Calu3 (cell line): ENCODE data around the gene PCSK7. TPM values are rescaled to one million over a fixed set of nuclear protein-coding genes. Genes with fewer than 3 reads are reported as not detected.

ENCODE experiments used
- BruUV-seq: library from RNA; stranded (reverse); fragments of 400-500 nt; replicated peaks from 2 replicates; lab custom pipeline; 2021; lab: Mats Ljungman, UMichigan
- CTCF ChIA-PET: fragments of 300-600 bp; sonication (Branson Sonifier 250); formaldehyde crosslinking; loops from one replicate; lab custom pipeline; 2022; ENCODE audit warnings: antibody characterized with exemption; lab: Charles Lee
- DNase-seq: peaks from one replicate; pipeline ENCODE4 v3.0.0; 2022
- H3K27ac Mint-ChIP-seq: one replicate; pipeline ENCODE4 v1.8.0; 2022; ENCODE audit warnings: mixed read lengths; ENCODE audit not compliant: unreplicated experiment
- H3K27me3 Mint-ChIP-seq: one replicate; pipeline ENCODE4 v1.8.0; 2022; ENCODE audit warnings: mixed read lengths; ENCODE audit not compliant: unreplicated experiment
- H3K36me3 Mint-ChIP-seq: one replicate; pipeline ENCODE4 v1.8.0; 2022; ENCODE audit warnings: mild to moderate bottlenecking, moderate library complexity, mixed read lengths; ENCODE audit not compliant: insufficient read depth, unreplicated experiment
- H3K4me1 Mint-ChIP-seq: one replicate; pipeline ENCODE4 v1.8.0; 2022; ENCODE audit warnings: mild to moderate bottlenecking, low read depth, mixed read lengths; ENCODE audit not compliant: unreplicated experiment
- H3K4me3 Mint-ChIP-seq: one replicate; pipeline ENCODE4 v1.8.0; 2022; ENCODE audit warnings: mild to moderate bottlenecking, low read depth, moderate library complexity, mixed read lengths; ENCODE audit not compliant: unreplicated experiment
- H3K9me3 Mint-ChIP-seq: one replicate; pipeline ENCODE4 v1.8.0; 2022; ENCODE audit warnings: low read depth, mixed read lengths; ENCODE audit not compliant: unreplicated experiment
- CTCF ChIP-seq: fragments of 200-600 bp; IDR thresholded peaks from one replicate; pipeline ENCODE4 v1.8.0; 2022; ENCODE audit warnings: antibody characterized with exemption; ENCODE audit not compliant: unreplicated experiment
- intact Hi-C: fragments of 100-400 bp; cut with micrococcal nuclease; formaldehyde crosslinking; loops from one replicate; pipeline ENCODE4 v1.10.0; 2022; ENCODE audit not compliant: unreplicated experiment
- total RNA-seq: library from RNA; stranded (reverse); gene quantifications from 2 replicates; pipeline ENCODE4 v1.2.3, GENCODE V29; 2022

The PCSK7 gene
- total RNA-seq, 1 experiment from 2014 or later: 44.3 TPM

GRCh38 chr11:117219995-117220394 is 11.9 kb downstream of the PCSK7 start:
- H3K4me3 Mint-ChIP-seq: no peak overlapping the region
- H3K4me1 Mint-ChIP-seq: no peaks in the 10 kb centered on the region
- TF ChIP-seq CTCF: no peak
- H3K36me3 Mint-ChIP-seq: peaks cover 24% of the 10 kb centered on the region
- H3K27me3 Mint-ChIP-seq: no peaks in the 10 kb centered on the region
- intact Hi-C loops: no loop called here
- H3K27ac Mint-ChIP-seq: no peak overlapping the region
- BruUV-seq: no TSS peak
- H3K9me3 Mint-ChIP-seq: no peaks in the 10 kb centered on the region
- CTCF ChIA-PET: interaction anchor here (0.6 kb wide), 1 partner anchor 251 kb away, joined by 5 read pairs; no protein-coding TSS in a partner anchor
- DNase-seq: no peak

GRCh38 chr11:117219455-117219854 is 12.4 kb downstream of the PCSK7 start:
- Mint-ChIP-seq H3K9me3 (no peaks in the 10 kb centered on the region), H3K4me3 (no peak overlapping the region), H3K36me3 (peaks cover 21% of the 10 kb centered on the region), H3K27me3 (no peaks in the 10 kb centered on the region), H3K27ac (no peak overlapping the region), H3K4me1 (no peaks in the 10 kb centered on the region)
- TF ChIP-seq CTCF: no peak
- no peak for DNase-seq
- intact Hi-C loops: no loop called here
- CTCF ChIA-PET: interaction anchor here (0.6 kb wide), 1 partner anchor 250 kb away, joined by 5 read pairs; no protein-coding TSS in a partner anchor
- no TSS peak for BruUV-seq

- no TSS peak for BruUV-seq
- Mint-ChIP-seq H3K27me3 (no peaks in the 10 kb centered on the region), H3K4me1 (no peaks in the 10 kb centered on the region)
Measured at GRCh38 chr11:117219001-117219400, 12.9 kb downstream of the PCSK7 start.

GRCh38 chr11:117218133-117218915 is 13.5 kb downstream of the PCSK7 start:
- TF ChIP-seq CTCF: no peak
- Mint-ChIP-seq H3K27me3 (no peaks in the 10 kb centered on the region), H3K36me3 (peaks cover 16% of the 10 kb centered on the region), H3K4me1 (no peaks in the 10 kb centered on the region), H3K27ac (no peak overlapping the region), H3K9me3 (no peaks in the 10 kb centered on the region), H3K4me3 (no peak overlapping the region)
- no TSS peak for BruUV-seq
- intact Hi-C loops: no loop called here
- CTCF ChIA-PET: no interaction called here
- DNase-seq: no peak

More at GRCh38 chr11:117219001-117219400, 12.9 kb downstream of the PCSK7 start:
- intact Hi-C loops: no loop called here
- no peaks in the 10 kb centered on the region for H3K9me3 Mint-ChIP-seq
- DNase-seq: no peak
- H3K4me3 Mint-ChIP-seq: no peak overlapping the region
- H3K36me3 Mint-ChIP-seq: peaks cover 17% of the 10 kb centered on the region
- no peak for TF ChIP-seq CTCF
- CTCF ChIA-PET: no interaction called here
- no peak overlapping the region for H3K27ac Mint-ChIP-seq
